OCI-LY1 (cell line): Measurements from ENCODE around the gene TCTN3.

Experiments
- H2AFZ ChIP-seq: fragments of 200-600 bp; sonication (generic), shearing (Covaris generic); 2 replicates; pipeline ENCODE4 v1.6.0; 2014; ENCODE audit warnings: antibody characterized with exemption, mild to moderate bottlenecking, low read length
- H3F3A ChIP-seq: fragments of 200-600 bp; sonication (generic), shearing (Covaris generic); 2 replicates; pipeline ENCODE4 v1.6.0; 2014; ENCODE audit warnings: mild to moderate bottlenecking, antibody characterized with exemption, low read length, moderate library complexity; ENCODE audit not compliant: insufficient read depth
- H3K27ac ChIP-seq: fragments of 200-600 bp; sonication (generic); 2 replicates; pipeline ENCODE4 v1.5.1; 2014; ENCODE audit warnings: low read length, mixed run types, mild to moderate bottlenecking, low read depth; ENCODE audit not compliant: poor library complexity, severe bottlenecking
- H3K27me3 ChIP-seq: fragments of 200-600 bp; sonication (generic); 2 replicates; pipeline ENCODE4 v1.6.0; 2014; ENCODE audit warnings: antibody characterized with exemption, mild to moderate bottlenecking, low read length, moderate library complexity; ENCODE audit not compliant: insufficient read depth
- H3K36me3 ChIP-seq: fragments of 200-600 bp; sonication (generic); 2 replicates; pipeline ENCODE4 v1.6.1; 2014; ENCODE audit warnings: mild to moderate bottlenecking, antibody characterized with exemption, low read length, moderate library complexity, mixed read lengths; ENCODE audit not compliant: insufficient read depth
- H3K4me1 ChIP-seq: fragments of 200-600 bp; sonication (generic); 2 replicates; pipeline ENCODE4 v1.5.1; 2014; ENCODE audit warnings: mild to moderate bottlenecking, low read length, moderate library complexity; ENCODE audit not compliant: insufficient read depth, severe bottlenecking
- H3K4me2 ChIP-seq: fragments of 200-600 bp; sonication (generic), shearing (Covaris generic); 2 replicates; pipeline ENCODE4 v1.6.1; 2014; ENCODE audit warnings: low read length
- H3K4me3 ChIP-seq: fragments of 200-600 bp; sonication (generic); 2 replicates; pipeline ENCODE4 v1.5.1; 2014; ENCODE audit warnings: low read length, low read depth, mild to moderate bottlenecking, mixed read lengths; ENCODE audit not compliant: poor library complexity, severe bottlenecking
- H3K79me2 ChIP-seq: fragments of 200-600 bp; shearing (Covaris generic); 2 replicates; pipeline ENCODE4 v1.6.1; 2016; ENCODE audit warnings: mixed run types, low read length, mixed read lengths; ENCODE audit not compliant: insufficient read depth
- H3K9ac ChIP-seq: fragments of 200-600 bp; sonication (generic), shearing (Covaris generic); 2 replicates; pipeline ENCODE4 v1.6.1; 2014; ENCODE audit warnings: mild to moderate bottlenecking, low read length, mixed read lengths
- H3K9me2 ChIP-seq: fragments of 200-600 bp; sonication (generic), shearing (Covaris generic); 2 replicates; pipeline ENCODE4 v1.6.1; 2014; ENCODE audit warnings: low read depth, mild to moderate bottlenecking, low read length, mixed read lengths
- H3K9me3 ChIP-seq: fragments of 200-600 bp; shearing (Covaris generic); 2 replicates; pipeline ENCODE4 v1.6.1; 2014; ENCODE audit warnings: low read length, mixed read lengths
- H4K20me1 ChIP-seq: fragments of 200-600 bp; sonication (generic), shearing (Covaris generic); 2 replicates; pipeline ENCODE4 v1.6.0; 2016; ENCODE audit warnings: mild to moderate bottlenecking, low read length; ENCODE audit not compliant: insufficient read depth
- CTCF ChIP-seq: fragments of 200-600 bp; sonication (generic), shearing (Covaris generic); IDR thresholded peaks from 2 replicates; pipeline ENCODE4 v1.5.1; 2017; ENCODE audit warnings: mild to moderate bottlenecking, antibody characterized with exemption, low read length, moderate library complexity, mixed read lengths
- EZH2 ChIP-seq: fragments of 200-600 bp; sonication (generic), shearing (Covaris generic); IDR thresholded peaks from 2 replicates; pipeline ENCODE4 v1.8.0; 2017; ENCODE audit warnings: borderline replicate concordance, mixed run types, mild to moderate bottlenecking, antibody characterized with exemption, low read length, moderate library complexity, mixed read lengths

Gene TCTN3

DNA sequence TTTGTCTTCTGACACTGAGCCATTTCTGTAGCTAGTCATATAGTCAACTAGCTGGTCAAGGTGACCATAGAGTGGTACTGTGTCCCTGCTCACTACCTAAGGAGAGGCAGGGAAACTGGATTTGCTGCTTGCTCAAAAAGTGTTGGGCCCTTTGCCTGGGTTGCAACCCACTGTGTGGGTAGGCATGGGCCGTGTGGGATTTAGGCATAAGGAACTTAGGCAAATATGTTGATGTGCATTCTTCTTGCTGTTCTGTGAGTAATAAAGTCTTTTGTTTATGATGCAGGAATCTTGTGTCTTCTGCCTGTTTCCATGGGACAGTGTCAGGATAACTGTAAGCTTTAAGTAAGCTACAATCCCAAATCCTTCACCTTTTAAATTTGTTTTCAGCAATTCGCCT is 23.1 kb upstream of the TCTN3 start:
- Histone ChIP-seq H3K9me2 (no peaks in the 10 kb centered on the region), H3F3A (no peaks in the 10 kb centered on the region), H3K4me3 (no peak overlapping the region), H3K79me2 (no peaks in the 10 kb centered on the region), H3K4me2 (no peak overlapping the region), H4K20me1 (no peaks in the 10 kb centered on the region), H3K9ac (no peak overlapping the region), H3K36me3 (no peaks in the 10 kb centered on the region), H2AFZ (no peak overlapping the region), H3K4me1 (no peaks in the 10 kb centered on the region), H3K9me3 (no peaks in the 10 kb centered on the region), H3K27me3 (no peaks in the 10 kb centered on the region), H3K27ac (no peak overlapping the region)
- TF ChIP-seq CTCF (no peak), EZH2 (no peak)

GRCh38 chr10:95716466-95716865 is 22.7 kb upstream of the TCTN3 start:
- Histone ChIP-seq H3K36me3 (no peaks in the 10 kb centered on the region), H3K9ac (no peak overlapping the region), H3K27ac (no peak overlapping the region), H3K4me3 (no peak overlapping the region), H3K79me2 (no peaks in the 10 kb centered on the region), H3K9me3 (no peaks in the 10 kb centered on the region), H3K27me3 (no peaks in the 10 kb centered on the region), H3F3A (no peaks in the 10 kb centered on the region), H3K4me2 (no peak overlapping the region), H4K20me1 (no peaks in the 10 kb centered on the region), H3K4me1 (no peaks in the 10 kb centered on the region), H3K9me2 (no peaks in the 10 kb centered on the region), H2AFZ (no peak overlapping the region)
- no peak for TF ChIP-seq EZH2
- TF ChIP-seq CTCF: no peak

DNA sequence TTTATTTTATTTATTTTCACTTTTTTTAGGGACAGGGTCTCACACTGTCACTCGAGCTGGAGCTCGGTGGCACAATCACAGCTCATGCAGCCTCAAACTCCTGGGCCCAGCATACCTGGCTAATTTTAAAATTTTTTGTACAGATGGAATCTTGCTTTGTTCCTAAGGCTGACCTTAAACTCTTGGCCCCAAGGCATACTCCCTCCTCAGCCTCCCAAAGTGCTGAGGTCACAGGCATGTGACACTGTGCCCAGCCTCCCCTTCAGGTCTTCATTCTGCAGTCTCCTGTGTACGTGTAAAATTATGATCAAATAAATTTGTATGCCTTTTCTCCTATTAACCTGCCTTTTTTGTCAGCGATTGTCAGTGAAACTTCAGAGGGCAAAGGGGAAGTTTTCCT is 17.8 kb upstream of the TCTN3 start:
- no peak overlapping the region for H2AFZ ChIP-seq
- no peak overlapping the region for H3K9ac ChIP-seq
- H3K9me3 ChIP-seq: no peaks in the 10 kb centered on the region
- no peak overlapping the region for H3K4me3 ChIP-seq
- no peaks in the 10 kb centered on the region for H4K20me1 ChIP-seq
- no peak overlapping the region for H3K4me2 ChIP-seq
- no peaks in the 10 kb centered on the region for H3K27me3 ChIP-seq
- no peaks in the 10 kb centered on the region for H3F3A ChIP-seq
- H3K79me2 ChIP-seq: no peaks in the 10 kb centered on the region
- no peaks in the 10 kb centered on the region for H3K4me1 ChIP-seq
- no peak for TF ChIP-seq EZH2
- TF ChIP-seq CTCF: no peak
- H3K36me3 ChIP-seq: no peaks in the 10 kb centered on the region
- no peaks in the 10 kb centered on the region for H3K9me2 ChIP-seq
- no peak overlapping the region for H3K27ac ChIP-seq
